Skeletal muscle satellite cell (primary cell): ENCODE measurements around the gene ZBTB18.
A peak's percentile ranks its signal among the peaks of the same experiment; 100 is the strongest.
"Not testable (repeated sequence)": the region's sequence is repeated elsewhere in the genome, so short reads cannot be mapped to it uniquely, and the experiment has no call there.

ENCODE experiments used
- H3K27me3 ChIP-seq: 2 replicates; pipeline ENCODE4 v1.7.0; 2013; ENCODE audit warnings: low read length; ENCODE audit not compliant: control insufficient read depth, insufficient read depth
- H3K36me3 ChIP-seq: 2 replicates; pipeline ENCODE4 v1.7.0; 2013; ENCODE audit warnings: mild to moderate bottlenecking, control low read depth, low read length; ENCODE audit not compliant: insufficient read depth
- H3K4me1 ChIP-seq: 2 replicates; pipeline ENCODE4 v1.7.0; 2013; ENCODE audit warnings: low read length; ENCODE audit not compliant: control insufficient read depth, insufficient read depth
- H3K4me2 ChIP-seq: 2 replicates; pipeline ENCODE4 v1.7.0; 2013; ENCODE audit warnings: mild to moderate bottlenecking, low read length
- H3K4me3 ChIP-seq: 2 replicates; pipeline ENCODE4 v1.7.0; 2013; ENCODE audit warnings: low read length
- H3K9ac ChIP-seq: 2 replicates; pipeline ENCODE4 v1.7.0; 2013; ENCODE audit warnings: mild to moderate bottlenecking, low read depth, low read length, moderate library complexity
- H3K9me3 ChIP-seq: replicated peaks from 2 replicates; pipeline ENCODE4 v1.7.0; 2013; ENCODE audit warnings: mild to moderate bottlenecking, control low read depth, low read length

The ZBTB18 gene

GRCh38 chr1:244042293-244042692, 8.8 kb upstream of the ZBTB18 start:
- Histone ChIP-seq H3K9me3 (no peaks in the 10 kb centered on the region), H3K9ac (no peak overlapping the region), H3K27me3 (no peaks in the 10 kb centered on the region), H3K4me1 (no peaks in the 10 kb centered on the region), H3K36me3 (no peaks in the 10 kb centered on the region), H3K4me3 (no peak overlapping the region), H3K4me2 (no peak overlapping the region)

- H3K9me3 ChIP-seq: no peaks in the 10 kb centered on the region
- no peaks in the 10 kb centered on the region for H3K27me3 ChIP-seq
- H3K9ac ChIP-seq: no peak overlapping the region
- no peak overlapping the region for H3K4me2 ChIP-seq
- H3K4me3 ChIP-seq: no peak overlapping the region
- no peaks in the 10 kb centered on the region for H3K36me3 ChIP-seq
- no peaks in the 10 kb centered on the region for H3K4me1 ChIP-seq
These were observed 6.7 kb upstream of the ZBTB18 start for GRCh38 chr1:244044423-244044822.

- peaks cover 15% of the 10 kb centered on the region for H3K4me1 ChIP-seq
- not testable (repeated sequence) for H3K4me2 ChIP-seq, H3K27me3 ChIP-seq, H3K9ac ChIP-seq, H3K4me3 ChIP-seq, H3K36me3 ChIP-seq, H3K9me3 ChIP-seq
These were observed 4.8 kb upstream of the ZBTB18 start for GRCh38 chr1:244046254-244046653.

GRCh38 chr1:244046907-244047611, 4.0 kb upstream of the ZBTB18 start:
- no peaks in the 10 kb centered on the region for H3K27me3 ChIP-seq
- H3K4me3 ChIP-seq: peak overlapping the region; percentile 97
- H3K36me3 ChIP-seq: no peaks in the 10 kb centered on the region
- peak overlapping the region; percentile 94 for H3K4me2 ChIP-seq
- peak overlapping the region; percentile 89 for H3K9ac ChIP-seq
- no peaks in the 10 kb centered on the region for H3K9me3 ChIP-seq
- peaks cover 22% of the 10 kb centered on the region for H3K4me1 ChIP-seq

- Histone ChIP-seq H3K9me3 (no peaks in the 10 kb centered on the region), H3K9ac (peak overlapping the region; percentile 89), H3K36me3 (no peaks in the 10 kb centered on the region), H3K4me3 (peak overlapping the region; percentile 97), H3K4me2 (peak overlapping the region; percentile 94), H3K4me1 (peaks cover 24% of the 10 kb centered on the region), H3K27me3 (no peaks in the 10 kb centered on the region)
These were observed 3.3 kb upstream of the ZBTB18 start for GRCh38 chr1:244047621-244048255.

GRCh38 chr1:244048256-244049161, 2.6 kb upstream of the ZBTB18 start:
- Histone ChIP-seq H3K9ac (peak overlapping the region; percentile 89), H3K9me3 (no peaks in the 10 kb centered on the region), H3K27me3 (no peaks in the 10 kb centered on the region), H3K4me1 (peaks cover 24% of the 10 kb centered on the region), H3K36me3 (no peaks in the 10 kb centered on the region), H3K4me2 (peak overlapping the region; percentile 94), H3K4me3 (peak overlapping the region; percentile 97)

- H3K4me2 ChIP-seq: peak overlapping the region; percentile 87
- no peaks in the 10 kb centered on the region for H3K9me3 ChIP-seq
- peaks cover 29% of the 10 kb centered on the region for H3K4me1 ChIP-seq
- peaks cover 4% of the 10 kb centered on the region for H3K36me3 ChIP-seq
- peak overlapping the region; percentile 73 for H3K4me3 ChIP-seq
- H3K9ac ChIP-seq: peak overlapping the region; percentile 67
- H3K27me3 ChIP-seq: no peaks in the 10 kb centered on the region
These were observed 1.7 kb upstream of the ZBTB18 start for GRCh38 chr1:244049162-244050013.

GRCh38 chr1:244050014-244050834, 859 bp upstream of the ZBTB18 start:
- H3K9ac ChIP-seq: peak overlapping the region; percentile 67
- H3K9me3 ChIP-seq: no peaks in the 10 kb centered on the region
- H3K36me3 ChIP-seq: peaks cover 11% of the 10 kb centered on the region
- peaks cover 30% of the 10 kb centered on the region for H3K4me1 ChIP-seq
- peak overlapping the region; percentile 73 for H3K4me3 ChIP-seq
- peak overlapping the region; percentile 87 for H3K4me2 ChIP-seq
- H3K27me3 ChIP-seq: no peaks in the 10 kb centered on the region

GRCh38 chr1:244052016-244052727, 1.1 kb downstream of the ZBTB18 start:
- Histone ChIP-seq H3K36me3 (peaks cover 11% of the 10 kb centered on the region), H3K4me1 (peaks cover 30% of the 10 kb centered on the region), H3K9me3 (no peaks in the 10 kb centered on the region), H3K4me2 (peak overlapping the region; percentile 53), H3K27me3 (no peaks in the 10 kb centered on the region), H3K9ac (no peak overlapping the region), H3K4me3 (no peak overlapping the region)
